Dermis blood vessel endothelial cell (primary cell): ENCODE data around the gene FOSL2. TPM values are rescaled to one million over a fixed set of nuclear protein-coding genes. Genes with fewer than 3 reads are reported as not detected.

Experiments used
- DNase-seq: peaks from one replicate; pipeline ENCODE4 v3.0.0; 2010
- total RNA-seq: library from RNA; depleted of rRNA; stranded (reverse); fragments of >200 nt; gene quantifications from 2 replicates; pipeline ENCODE4 v1.2.3, GENCODE V29; 2014

The FOSL2 gene
- total RNA-seq, 1 donor from 2014 or later, result 58.4 TPM

GRCh38 chr2:28397043-28397381 is 4.4 kb downstream of the FOSL2 start:
- DNase-seq, result no peak

GRCh38 chr2:28398101-28398834 is 5.6 kb downstream of the FOSL2 start:
- no peak for DNase-seq

GRCh38 chr2:28399289-28399688 is 6.6 kb downstream of the FOSL2 start:
- no peak for DNase-seq

- no peak for DNase-seq
These were observed 7.3 kb downstream of the FOSL2 start for GRCh38 chr2:28399956-28400355.

GRCh38 chr2:28400419-28400818 is 7.8 kb downstream of the FOSL2 start:
- no peak for DNase-seq

- no peak for DNase-seq
These were observed 8.3 kb downstream of the FOSL2 start for GRCh38 chr2:28400921-28401320.

GRCh38 chr2:28401411-28401810 is 8.8 kb downstream of the FOSL2 start:
- DNase-seq, result no peak

GRCh38 chr2:28401948-28402550 is 9.4 kb downstream of the FOSL2 start:
- no peak for DNase-seq

- DNase-seq, result no peak
These were observed 10.8 kb downstream of the FOSL2 start for GRCh38 chr2:28403370-28403956.

- no peak for DNase-seq
These were observed 11.4 kb downstream of the FOSL2 start for GRCh38 chr2:28404086-28404485.

- no peak for DNase-seq
These were observed 12.9 kb downstream of the FOSL2 start for GRCh38 chr2:28405537-28405936.

- DNase-seq, result peak; percentile 59
These were observed 13.8 kb downstream of the FOSL2 start for GRCh38 chr2:28406276-28407096.

- DNase-seq, result no peak
These were observed 14.7 kb downstream of the FOSL2 start for GRCh38 chr2:28407131-28407975.

- peak; percentile 19 for DNase-seq
These were observed 15.5 kb downstream of the FOSL2 start for GRCh38 chr2:28407976-28408690.

GRCh38 chr2:28408764-28409599 is 16.3 kb downstream of the FOSL2 start:
- DNase-seq, result peak; percentile 91

GRCh38 chr2:28411166-28411755 is 18.6 kb downstream of the FOSL2 start:
- DNase-seq, result no peak

GRCh38 chr2:28411956-28412609 is 19.4 kb downstream of the FOSL2 start:
- DNase-seq, result no peak

GRCh38 chr2:28412625-28413151 is 20.0 kb downstream of the FOSL2 start:
- DNase-seq, result no peak

- DNase-seq, result no peak
These were observed 20.7 kb downstream of the FOSL2 start for GRCh38 chr2:28413152-28413898.
